ENCODE results near the gene ST6GALNAC1.
"Not testable (repeated sequence)": the region's sequence is repeated elsewhere in the genome, so short reads cannot be mapped to it uniquely, and the experiment has no call there.

The ST6GALNAC1 gene

DNA sequence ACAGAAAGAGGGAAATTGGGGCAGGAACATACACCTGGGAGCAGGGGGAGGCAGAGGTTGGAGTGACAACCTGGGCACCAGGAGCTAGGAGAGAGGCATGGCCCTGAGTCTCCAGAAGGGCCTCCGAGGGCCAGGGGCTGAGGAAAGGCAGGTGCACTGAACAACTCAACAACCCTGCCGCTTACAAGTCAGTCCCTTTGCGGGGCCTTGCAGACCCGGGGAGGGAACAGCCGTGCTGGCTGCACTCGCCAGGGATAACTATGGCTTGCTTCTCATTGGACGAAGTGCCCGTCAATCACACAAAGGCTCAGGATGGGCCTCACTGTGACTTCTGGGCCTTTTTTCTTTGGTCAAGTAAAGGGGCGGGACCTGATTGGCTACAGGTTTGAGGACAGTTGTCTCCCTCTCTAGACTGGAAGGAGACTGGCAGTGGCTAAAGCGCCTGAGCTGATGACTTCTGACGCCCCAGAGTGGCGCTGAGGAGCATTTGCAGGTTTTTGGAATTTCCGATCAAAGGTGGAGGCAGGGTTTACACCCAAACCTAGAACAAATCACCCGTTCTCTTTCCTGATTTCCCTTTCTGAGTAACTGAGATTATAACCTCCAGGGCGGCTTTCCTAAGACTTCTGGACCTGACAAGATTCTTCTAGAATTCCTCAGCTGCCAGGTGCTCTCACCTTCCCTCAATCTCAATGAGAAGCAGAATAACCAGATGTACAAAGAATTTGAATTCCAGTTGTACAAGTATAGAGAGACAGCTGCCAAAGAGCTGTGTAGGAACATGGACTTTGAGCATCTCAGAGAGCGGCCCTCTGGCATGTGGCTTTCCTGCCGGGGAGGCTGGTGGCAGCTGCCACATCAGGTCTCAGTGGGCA, 30.3 kb downstream of the ST6GALNAC1 start:
- TF ChIP-seq, protein P1, sequence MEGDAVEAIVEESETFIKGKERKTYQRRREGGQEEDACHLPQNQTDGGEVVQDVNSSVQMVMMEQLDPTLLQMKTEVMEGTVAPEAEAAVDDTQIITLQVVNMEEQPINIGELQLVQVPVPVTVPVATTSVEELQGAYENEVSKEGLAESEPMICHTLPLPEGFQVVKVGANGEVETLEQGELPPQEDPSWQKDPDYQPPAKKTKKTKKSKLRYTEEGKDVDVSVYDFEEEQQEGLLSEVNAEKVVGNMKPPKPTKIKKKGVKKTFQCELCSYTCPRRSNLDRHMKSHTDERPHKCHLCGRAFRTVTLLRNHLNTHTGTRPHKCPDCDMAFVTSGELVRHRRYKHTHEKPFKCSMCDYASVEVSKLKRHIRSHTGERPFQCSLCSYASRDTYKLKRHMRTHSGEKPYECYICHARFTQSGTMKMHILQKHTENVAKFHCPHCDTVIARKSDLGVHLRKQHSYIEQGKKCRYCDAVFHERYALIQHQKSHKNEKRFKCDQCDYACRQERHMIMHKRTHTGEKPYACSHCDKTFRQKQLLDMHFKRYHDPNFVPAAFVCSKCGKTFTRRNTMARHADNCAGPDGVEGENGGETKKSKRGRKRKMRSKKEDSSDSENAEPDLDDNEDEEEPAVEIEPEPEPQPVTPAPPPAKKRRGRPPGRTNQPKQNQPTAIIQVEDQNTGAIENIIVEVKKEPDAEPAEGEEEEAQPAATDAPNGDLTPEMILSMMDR (conservative IDR thresholded peaks at IDR 0.05), result no peak
- no peak for TF ChIP-seq ZFX (IDR thresholded peaks at IDR 0.05)
- no peak overlapping the region for H3K27ac ChIP-seq

DNA sequence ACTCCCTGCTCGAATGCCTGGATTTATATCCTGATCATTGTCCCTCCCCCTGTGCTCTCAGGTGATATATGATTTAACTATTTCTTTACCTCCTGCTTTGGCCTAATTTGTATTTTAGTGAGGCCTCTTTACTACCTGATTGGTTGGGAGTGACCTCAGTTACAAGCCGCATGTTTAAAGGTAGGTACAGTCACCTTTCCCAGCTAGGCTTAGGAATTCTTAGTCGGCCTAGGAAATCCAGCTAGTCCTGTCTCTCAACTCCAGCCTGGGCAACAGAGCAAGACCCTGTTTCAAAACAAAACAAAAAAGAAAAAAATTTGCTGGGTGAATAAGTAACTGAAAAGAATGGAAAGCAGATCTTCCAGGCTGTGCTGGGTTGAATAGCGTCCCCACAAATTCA, 31.1 kb downstream of the ST6GALNAC1 start:
- TF ChIP-seq, protein P1 (conservative IDR thresholded peaks at IDR 0.05), result no peak
- no peak for TF ChIP-seq ZFX (IDR thresholded peaks at IDR 0.05)
- no peak overlapping the region for H3K27ac ChIP-seq

DNA sequence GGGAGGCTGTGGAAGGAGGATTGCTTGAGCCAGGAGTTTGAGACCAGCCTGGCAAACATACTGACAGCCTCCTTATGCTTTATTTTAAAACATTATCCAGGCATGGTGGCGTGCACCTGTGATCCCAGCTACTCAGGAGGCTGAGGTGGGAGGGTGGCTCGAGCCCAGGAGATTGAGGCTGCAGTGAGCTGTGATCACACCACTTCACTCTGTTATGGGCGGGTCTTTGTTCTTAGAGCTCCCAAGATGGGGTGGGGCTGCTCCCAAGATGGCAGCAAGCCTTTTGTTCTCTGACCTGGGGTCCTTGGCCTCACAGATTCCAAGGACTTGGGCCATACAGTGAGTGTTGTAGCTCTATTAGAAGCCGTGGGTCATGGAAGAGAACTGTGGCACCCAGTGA, 31.8 kb downstream of the ST6GALNAC1 start:
- no peak overlapping the region for H3K27ac ChIP-seq
- TF ChIP-seq, protein P1 (conservative IDR thresholded peaks at IDR 0.05), result no peak
- no peak for TF ChIP-seq ZFX (IDR thresholded peaks at IDR 0.05)

DNA sequence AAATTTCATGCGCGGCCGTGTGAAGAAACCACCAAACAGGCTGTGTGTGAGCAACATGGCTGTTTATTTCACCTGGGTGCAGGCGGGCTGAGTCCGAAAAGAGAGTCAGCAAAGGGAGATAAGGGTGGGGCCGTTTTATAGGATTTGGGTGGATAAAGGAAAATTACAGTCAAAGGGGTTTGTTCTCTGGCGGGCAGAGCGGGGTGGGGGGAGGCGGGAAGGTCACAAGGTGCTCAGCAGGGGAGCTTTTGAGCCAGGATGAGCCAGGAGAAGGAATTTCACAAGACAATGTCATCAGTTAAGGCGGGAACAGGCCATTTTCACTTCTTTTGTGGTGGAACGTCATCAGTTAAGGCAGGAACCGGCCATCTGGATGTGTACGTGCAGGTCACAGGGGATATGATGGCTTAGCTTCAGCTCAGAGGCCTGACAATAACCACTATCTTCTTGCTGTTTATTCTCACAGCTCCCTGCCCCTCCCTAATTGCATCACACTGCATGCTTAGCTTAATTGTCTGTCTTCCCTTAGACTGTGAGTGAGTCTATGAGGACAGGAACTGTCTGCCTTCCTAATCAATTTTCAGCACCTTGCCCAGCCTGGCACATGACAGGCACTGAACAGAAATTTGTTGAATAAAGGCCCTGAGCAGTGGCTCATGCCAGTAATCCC, 32.3 kb downstream of the ST6GALNAC1 start:
- H3K27ac ChIP-seq, result not testable (repeated sequence)

DNA sequence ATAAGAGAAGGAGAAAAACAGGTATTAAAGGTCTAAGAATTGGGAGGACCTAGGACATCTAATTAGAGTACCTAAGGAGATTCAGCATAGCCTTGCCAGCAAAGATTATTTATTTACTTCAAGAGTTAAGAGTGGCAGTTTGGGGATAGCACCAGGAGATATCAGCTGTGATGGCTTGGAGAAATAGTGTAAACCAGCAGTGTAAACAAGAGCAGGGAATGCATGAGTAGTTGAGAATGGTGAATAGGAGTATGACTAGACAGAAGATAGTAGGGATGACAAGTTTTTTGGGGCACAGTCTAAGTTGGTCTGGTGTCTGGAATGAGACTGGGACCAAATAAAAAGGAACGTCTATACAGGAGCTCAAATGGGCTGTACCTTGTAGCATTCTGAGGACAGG, 36.9 kb downstream of the ST6GALNAC1 start:
- not testable (repeated sequence) for H3K27ac ChIP-seq

DNA sequence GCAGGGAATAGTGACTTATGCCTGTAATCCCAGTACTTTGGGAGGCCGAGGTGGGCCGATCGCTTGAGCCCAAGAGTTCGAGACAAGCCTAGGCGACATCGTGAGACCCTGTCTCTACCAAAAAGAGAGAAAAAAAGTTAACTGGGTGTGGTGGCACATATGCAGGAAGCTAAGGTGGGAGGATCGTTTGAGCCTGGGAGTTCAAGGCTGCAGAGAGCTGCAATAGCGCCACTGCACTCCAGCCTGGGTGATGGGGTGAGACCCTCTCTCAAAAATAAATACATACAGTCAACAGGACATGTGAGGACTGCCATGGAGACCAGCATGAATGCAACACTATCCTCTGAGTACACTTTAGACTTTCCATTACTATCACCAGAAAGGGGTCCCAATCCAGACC, 42.5 kb downstream of the ST6GALNAC1 start:
- H3K27ac ChIP-seq, result no peak overlapping the region

DNA sequence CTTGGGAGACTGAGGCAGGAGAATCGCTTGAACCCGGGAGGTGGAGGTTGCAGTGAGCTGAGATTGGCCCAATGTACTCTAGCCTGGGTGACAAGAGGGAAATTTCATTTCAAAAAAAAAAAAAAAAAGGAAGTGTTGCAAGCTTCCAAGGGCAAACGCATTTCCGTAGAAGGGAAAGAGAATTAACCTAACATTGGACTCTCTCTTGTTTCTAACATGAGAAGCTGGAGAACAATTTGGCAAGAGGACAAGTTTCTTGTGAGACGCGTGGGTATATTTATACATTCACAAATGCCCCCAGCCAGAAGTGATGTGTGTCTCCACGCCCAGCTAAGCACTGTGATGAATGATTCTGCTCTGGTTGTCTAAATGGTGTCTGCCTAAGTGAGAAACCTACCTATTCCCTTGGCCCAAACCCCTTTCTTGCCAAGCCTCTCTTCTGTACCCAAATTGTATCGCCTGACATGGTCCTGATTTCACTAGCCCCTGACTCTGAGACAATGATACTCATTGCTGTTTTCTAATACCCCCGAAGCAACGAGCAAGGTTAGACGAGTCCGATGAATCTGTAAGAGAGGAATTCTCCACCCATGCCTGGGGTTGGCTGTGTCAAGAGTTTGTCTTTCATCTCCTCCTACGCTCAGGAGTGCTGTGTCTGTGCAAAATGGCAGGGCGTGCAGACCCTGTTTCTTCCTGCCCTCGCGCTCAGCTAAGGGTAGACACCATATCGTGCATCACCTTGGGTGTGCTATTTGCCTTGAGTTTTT, 43.7 kb downstream of the ST6GALNAC1 start:
- no peak overlapping the region for H3K27ac ChIP-seq
- TF ChIP-seq, protein P1 (conservative IDR thresholded peaks at IDR 0.05), result no peak
- TF ChIP-seq ZFX (IDR thresholded peaks at IDR 0.05), result no peak

More for the DNA sequence above, 42.5 kb downstream of the ST6GALNAC1 start:
- no peak for TF ChIP-seq ZFX (IDR thresholded peaks at IDR 0.05)
- TF ChIP-seq, protein P1 (conservative IDR thresholded peaks at IDR 0.05), result no peak

DNA sequence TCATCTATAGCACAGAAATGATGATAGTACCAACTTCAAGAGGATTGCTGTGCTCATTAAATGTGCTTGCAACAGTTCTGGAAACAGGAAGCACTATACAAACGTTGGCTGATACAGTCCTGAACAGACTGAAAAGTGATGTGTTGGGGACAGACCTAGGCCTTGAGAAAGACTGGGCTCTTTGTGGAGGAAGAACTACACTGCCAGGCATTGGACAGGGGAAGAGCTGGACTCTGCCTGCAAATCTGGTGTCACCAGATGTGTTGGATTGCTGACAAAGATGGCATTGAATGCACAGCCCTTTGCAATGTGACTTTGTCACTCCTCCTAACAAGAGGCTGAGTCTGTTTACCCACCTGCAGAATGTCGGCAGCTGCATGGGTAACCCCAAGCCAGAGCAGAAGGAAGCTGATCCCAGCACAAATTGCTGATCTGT, 45.5 kb downstream of the ST6GALNAC1 start:
- no peak overlapping the region for H3K27ac ChIP-seq
- no peak for TF ChIP-seq ZFX (IDR thresholded peaks at IDR 0.05)
- TF ChIP-seq, protein P1 (conservative IDR thresholded peaks at IDR 0.05), result no peak

Data from C4-2B (cell line).